Muscle layer of colon (tissue), 2 donors: Measurements from ENCODE around the gene SAFB2.

Experiments used
- H3K27ac ChIP-seq: one replicate; pipeline ENCODE4 v1.7.0; 2013; ENCODE audit warnings: low read depth, mild to moderate bottlenecking, low read length, moderate library complexity
- H3K27me3 ChIP-seq, 2 donors: one replicate each; pipeline ENCODE4 v1.7.0; 2013; ENCODE audit warnings: low read length in 2 of 2, mild to moderate bottlenecking in 2 of 2; ENCODE audit not compliant: insufficient read depth in 2 of 2, control insufficient read depth in 1 of 2
- H3K36me3 ChIP-seq: one replicate; pipeline ENCODE4 v1.7.0; 2013; ENCODE audit warnings: mild to moderate bottlenecking, low read length; ENCODE audit not compliant: insufficient read depth
- H3K4me1 ChIP-seq: one replicate; pipeline ENCODE4 v1.7.0; 2013; ENCODE audit warnings: mild to moderate bottlenecking, low read length; ENCODE audit not compliant: insufficient read depth
- H3K4me3 ChIP-seq, 2 donors: one replicate each; pipeline ENCODE4 v1.7.0; 2013; ENCODE audit warnings: low read length in 2 of 2, low read depth in 1 of 2, mild to moderate bottlenecking in 1 of 2, moderate library complexity in 1 of 2
- H3K9ac ChIP-seq: one replicate; pipeline ENCODE4 v1.7.0; 2013; ENCODE audit warnings: low read length
- H3K9me3 ChIP-seq: one replicate; pipeline ENCODE4 v1.7.0; 2013; ENCODE audit warnings: mild to moderate bottlenecking, low read length
- donor health status: abdominal sarcoma.
- donor health status: Adenocarcinoma of cecum.

Gene SAFB2

GRCh38 chr19:5600797-5601196 lies 21.8 kb downstream of the SAFB2 start:
- H3K36me3 ChIP-seq, result peaks cover 80% of the 10 kb centered on the region
- H3K9me3 ChIP-seq, result no peaks in the 10 kb centered on the region
- no peak overlapping the region for H3K27ac ChIP-seq
- no peak overlapping the region for H3K9ac ChIP-seq
- no peak overlapping the region for H3K4me3 ChIP-seq
- H3K27me3 ChIP-seq, result no peaks in the 10 kb centered on the region
- no peaks in the 10 kb centered on the region for H3K4me1 ChIP-seq

GRCh38 chr19:5595745-5596144 lies 26.8 kb downstream of the SAFB2 start:
- Histone ChIP-seq H3K36me3 (peaks cover 97% of the 10 kb centered on the region), H3K27me3 (no peaks in the 10 kb centered on the region), H3K4me1 (no peaks in the 10 kb centered on the region), H3K9me3 (no peaks in the 10 kb centered on the region), H3K27ac (no peak overlapping the region), H3K4me3 (no peak overlapping the region), H3K9ac (no peak overlapping the region)

- Histone ChIP-seq H3K36me3 (peaks cover 97% of the 10 kb centered on the region), H3K9ac (no peak overlapping the region), H3K27me3 (no peaks in the 10 kb centered on the region), H3K4me1 (no peaks in the 10 kb centered on the region), H3K4me3 (no peak overlapping the region), H3K27ac (no peak overlapping the region), H3K9me3 (no peaks in the 10 kb centered on the region)
Measured at GRCh38 chr19:5595129-5595528, 27.4 kb downstream of the SAFB2 start.

DNA sequence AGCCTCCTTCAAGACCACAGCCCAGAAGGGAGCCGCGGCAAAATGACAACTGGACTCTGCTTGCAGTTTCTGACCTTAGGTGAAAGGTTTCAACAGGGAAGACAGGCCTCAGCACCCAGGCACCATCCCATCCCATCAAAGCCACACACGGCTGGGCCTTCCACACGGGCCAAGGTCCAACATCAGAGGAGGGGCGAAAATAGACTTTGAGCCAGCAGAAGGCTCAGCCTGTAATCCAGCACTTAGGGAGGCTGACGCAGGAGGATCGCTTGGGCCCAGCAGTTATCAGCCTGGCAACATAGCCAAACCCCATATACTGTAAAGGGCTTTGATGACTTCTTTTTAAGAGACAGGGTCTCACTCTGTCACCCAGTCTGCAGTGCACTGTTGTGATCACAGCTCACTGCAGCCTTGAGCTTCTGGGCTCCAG lies 28.0 kb downstream of the SAFB2 start:
- no peak overlapping the region for H3K27ac ChIP-seq
- H3K9me3 ChIP-seq, result no peaks in the 10 kb centered on the region
- no peak overlapping the region for H3K4me3 ChIP-seq
- peaks cover 97% of the 10 kb centered on the region for H3K36me3 ChIP-seq
- H3K27me3 ChIP-seq, result no peaks in the 10 kb centered on the region
- no peak overlapping the region for H3K9ac ChIP-seq
- H3K4me1 ChIP-seq, result no peaks in the 10 kb centered on the region

GRCh38 chr19:5593343-5594255 lies 29.0 kb downstream of the SAFB2 start:
- H3K9me3 ChIP-seq, result no peaks in the 10 kb centered on the region
- H3K4me3 ChIP-seq, result no peak overlapping the region
- H3K9ac ChIP-seq, result no peak overlapping the region
- H3K36me3 ChIP-seq, result peaks cover 97% of the 10 kb centered on the region
- H3K27me3 ChIP-seq, result no peaks in the 10 kb centered on the region
- H3K4me1 ChIP-seq, result no peaks in the 10 kb centered on the region
- no peak overlapping the region for H3K27ac ChIP-seq

GRCh38 chr19:5592531-5593342 lies 29.8 kb downstream of the SAFB2 start:
- H3K36me3 ChIP-seq, result peaks cover 97% of the 10 kb centered on the region

DNA sequence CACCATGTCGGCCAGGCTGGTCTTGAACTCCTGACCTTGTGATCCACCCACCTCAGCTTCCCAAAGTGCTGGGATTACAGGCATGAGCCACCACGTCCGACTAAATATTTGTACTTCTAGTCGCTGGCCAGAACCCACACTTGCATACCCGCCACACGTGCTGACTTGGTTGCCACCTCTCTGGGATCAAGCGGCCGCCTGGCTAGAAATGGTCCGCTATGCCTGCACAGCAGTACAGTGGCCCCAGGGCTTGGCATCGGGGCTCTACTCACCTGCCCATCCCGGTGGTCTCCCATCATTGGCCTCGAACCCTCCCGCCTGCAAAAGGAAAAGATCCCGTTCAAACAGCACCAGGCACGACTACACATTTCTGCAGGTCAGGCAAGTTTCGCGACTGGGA lies 31.1 kb downstream of the SAFB2 start:
- Histone ChIP-seq H3K9ac (no peak overlapping the region), H3K4me3 (no peak overlapping the region), H3K27ac (no peak overlapping the region), H3K36me3 (peaks cover 97% of the 10 kb centered on the region), H3K9me3 (no peaks in the 10 kb centered on the region), H3K4me1 (peaks cover under 1% of the 10 kb centered on the region), H3K27me3 (no peaks in the 10 kb centered on the region)

More at GRCh38 chr19:5592531-5593342, 29.8 kb downstream of the SAFB2 start:
- no peaks in the 10 kb centered on the region for H3K4me1 ChIP-seq
- no peaks in the 10 kb centered on the region for H3K9me3 ChIP-seq
- no peak overlapping the region for H3K4me3 ChIP-seq
- H3K27ac ChIP-seq, result no peak overlapping the region
- H3K9ac ChIP-seq, result no peak overlapping the region
- no peaks in the 10 kb centered on the region for H3K27me3 ChIP-seq

GRCh38 chr19:5590865-5591154 lies 31.8 kb downstream of the SAFB2 start:
- Histone ChIP-seq H3K4me1 (peaks cover 7% of the 10 kb centered on the region), H3K36me3 (peaks cover 92% of the 10 kb centered on the region), H3K9ac (no peak overlapping the region), H3K27ac (no peak overlapping the region), H3K9me3 (no peaks in the 10 kb centered on the region), H3K4me3 (no peak overlapping the region), H3K27me3 (no peaks in the 10 kb centered on the region)

- peaks cover 87% of the 10 kb centered on the region for H3K36me3 ChIP-seq
- no peaks in the 10 kb centered on the region for H3K9me3 ChIP-seq
- no peak overlapping the region for H3K9ac ChIP-seq
- H3K27me3 ChIP-seq, result no peaks in the 10 kb centered on the region
- H3K4me3 ChIP-seq, result no peak overlapping the region
- peaks cover 12% of the 10 kb centered on the region for H3K4me1 ChIP-seq
- H3K27ac ChIP-seq, result no peak overlapping the region
Measured at GRCh38 chr19:5590151-5590864, 32.3 kb downstream of the SAFB2 start.

- no peak overlapping the region for H3K9ac ChIP-seq
- H3K36me3 ChIP-seq, result peaks cover 75% of the 10 kb centered on the region
Measured at GRCh38 chr19:5588906-5589676, 33.5 kb downstream of the SAFB2 start.

GRCh38 chr19:5588441-5588840 lies 34.1 kb downstream of the SAFB2 start:
- H3K9me3 ChIP-seq, result no peaks in the 10 kb centered on the region
- no peaks in the 10 kb centered on the region for H3K27me3 ChIP-seq
- no peak overlapping the region for H3K4me3 ChIP-seq
- H3K36me3 ChIP-seq, result peaks cover 69% of the 10 kb centered on the region
- H3K4me1 ChIP-seq, result peaks cover 15% of the 10 kb centered on the region
- no peak overlapping the region for H3K9ac ChIP-seq
- no peak overlapping the region for H3K27ac ChIP-seq

More at GRCh38 chr19:5588906-5589676, 33.5 kb downstream of the SAFB2 start:
- Histone ChIP-seq H3K9me3 (no peaks in the 10 kb centered on the region), H3K27ac (no peak overlapping the region), H3K4me1 (peaks cover 15% of the 10 kb centered on the region), H3K4me3 (no peak overlapping the region), H3K27me3 (no peaks in the 10 kb centered on the region)
